ENCODE results near the gene HS3ST5.
"Not testable (repeated sequence)": the region's sequence is repeated elsewhere in the genome, so short reads cannot be mapped to it uniquely, and the experiment has no call there.

The HS3ST5 gene

DNA sequence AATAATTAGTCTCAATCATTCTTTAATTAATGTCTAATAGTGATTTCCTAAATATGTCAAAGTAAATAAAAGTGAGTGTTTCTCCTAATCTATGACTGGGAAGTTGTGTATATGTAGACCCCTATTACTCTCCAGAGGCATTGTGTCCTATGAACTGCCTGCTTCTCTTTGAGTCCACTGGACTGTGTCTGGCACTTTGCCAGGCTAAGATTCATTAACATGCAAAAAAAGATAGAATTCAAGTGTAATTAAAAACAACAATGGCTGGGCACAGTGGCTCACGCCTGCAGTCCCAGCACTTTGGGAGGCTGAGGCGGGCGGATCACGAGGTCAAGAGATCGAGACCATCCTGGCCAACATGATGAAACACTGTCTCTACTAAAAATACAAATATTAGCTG, 298.3 kb downstream of the HS3ST5 start:
- DNase-seq (ENCODE audit: low spot score): not testable (repeated sequence)

GRCh38 chr6:114042267-114043016, 300.4 kb downstream of the HS3ST5 start:
- no peak for DNase-seq (ENCODE audit: low spot score)

DNA sequence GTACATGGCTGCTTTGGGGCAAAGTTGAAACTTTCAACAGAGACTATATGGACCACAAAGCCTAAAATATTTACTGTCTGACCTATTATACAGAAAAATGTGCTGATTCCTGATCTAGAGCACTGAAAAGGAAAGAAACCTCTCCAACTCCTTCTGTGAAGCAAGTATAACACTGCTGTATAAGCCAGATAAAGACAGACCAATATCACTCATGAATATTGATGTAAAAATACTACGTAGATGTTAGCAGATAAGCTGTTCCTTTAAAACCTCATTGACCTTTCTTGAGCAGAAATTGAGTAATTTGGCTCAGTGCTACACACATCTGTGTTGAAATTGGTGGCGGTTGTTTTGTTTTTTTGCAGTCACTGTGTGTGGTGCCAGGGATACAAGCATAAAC, 302.0 kb downstream of the HS3ST5 start:
- no peak for DNase-seq (ENCODE audit: low spot score)

DNA sequence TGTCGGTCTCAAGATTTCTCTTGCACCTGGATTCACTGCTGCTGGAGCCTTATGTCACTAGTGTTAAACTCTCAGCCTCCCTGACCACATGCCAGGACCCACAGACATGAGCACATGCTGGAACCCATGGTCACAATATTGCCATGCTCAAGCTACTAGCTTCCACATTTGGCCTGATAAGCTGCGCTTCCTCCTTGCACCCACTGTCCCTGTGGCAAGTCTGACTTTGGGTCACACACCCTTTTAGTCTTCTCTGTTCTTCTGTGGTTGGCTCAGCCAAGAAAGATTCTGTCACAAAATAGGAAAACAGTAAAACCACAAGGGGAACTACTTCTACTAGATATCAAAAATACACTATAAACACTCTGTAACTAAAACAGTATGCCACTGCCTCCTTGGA, 303.0 kb downstream of the HS3ST5 start:
- DNase-seq (ENCODE audit: low spot score): no peak

DNA sequence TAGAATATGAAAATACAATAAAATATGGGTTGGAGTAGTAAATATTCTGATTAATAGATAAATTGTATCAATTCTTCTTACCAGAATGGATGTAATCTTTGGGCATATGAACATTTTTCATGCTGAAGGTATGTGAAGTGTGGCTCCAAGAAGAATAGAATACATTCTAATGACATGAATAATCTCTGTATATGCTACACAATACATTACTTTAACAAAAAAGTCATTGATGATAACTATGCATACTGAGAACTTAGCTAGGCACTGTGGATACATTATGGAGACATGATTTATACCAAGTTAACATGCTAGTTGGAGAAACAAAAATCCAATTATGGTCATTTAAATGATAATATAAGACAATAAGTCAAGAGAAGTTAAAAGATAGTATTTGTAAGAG, 309.2 kb downstream of the HS3ST5 start:
- no peak for DNase-seq (ENCODE audit: low spot score)

DNA sequence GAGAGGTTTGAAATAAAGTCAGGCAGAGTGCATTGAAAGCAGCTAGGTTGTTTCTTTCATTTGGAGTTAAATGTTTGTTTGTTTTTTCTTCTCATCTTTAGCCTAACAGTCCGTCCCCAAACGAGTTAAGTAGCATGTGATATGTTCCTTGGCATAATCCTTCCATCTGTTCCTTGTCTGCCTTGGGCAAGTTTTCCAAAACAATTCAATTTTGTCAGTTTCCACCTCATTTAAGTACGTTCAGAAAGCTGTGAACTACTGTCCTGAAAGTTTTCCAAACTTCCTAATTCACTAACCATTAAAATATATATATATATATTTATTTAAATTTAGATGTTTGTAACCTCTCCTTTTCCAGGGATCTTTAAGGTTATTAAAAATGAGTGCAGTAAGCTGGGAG, 310.1 kb downstream of the HS3ST5 start:
- no peak for DNase-seq (ENCODE audit: low spot score)

DNA sequence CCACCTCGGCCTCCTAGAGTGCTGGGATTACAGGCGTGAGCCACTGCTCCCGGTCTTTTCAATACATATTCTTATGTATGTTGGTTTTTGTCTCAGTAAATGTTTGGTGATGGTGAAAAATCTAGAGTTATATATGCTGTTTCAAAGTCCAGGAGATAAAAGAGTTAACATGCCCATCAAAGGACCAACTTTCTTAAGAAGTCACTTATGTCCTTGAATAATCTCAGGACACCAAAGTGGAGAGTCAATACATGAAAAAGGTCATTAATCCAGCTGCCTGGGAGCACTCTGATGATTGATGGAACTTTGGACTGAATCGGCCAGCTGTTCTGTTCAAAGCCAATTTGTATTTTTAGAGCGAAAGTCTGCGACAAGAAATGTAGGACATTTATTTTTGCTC, 312.1 kb downstream of the HS3ST5 start:
- DNase-seq (ENCODE audit: low spot score): no peak

GRCh38 chr6:114024746-114025145, 318.1 kb downstream of the HS3ST5 start:
- no peak for DNase-seq (ENCODE audit: low spot score)

GRCh38 chr6:114020196-114020595, 322.6 kb downstream of the HS3ST5 start:
- no peak for DNase-seq (ENCODE audit: low spot score)

DNA sequence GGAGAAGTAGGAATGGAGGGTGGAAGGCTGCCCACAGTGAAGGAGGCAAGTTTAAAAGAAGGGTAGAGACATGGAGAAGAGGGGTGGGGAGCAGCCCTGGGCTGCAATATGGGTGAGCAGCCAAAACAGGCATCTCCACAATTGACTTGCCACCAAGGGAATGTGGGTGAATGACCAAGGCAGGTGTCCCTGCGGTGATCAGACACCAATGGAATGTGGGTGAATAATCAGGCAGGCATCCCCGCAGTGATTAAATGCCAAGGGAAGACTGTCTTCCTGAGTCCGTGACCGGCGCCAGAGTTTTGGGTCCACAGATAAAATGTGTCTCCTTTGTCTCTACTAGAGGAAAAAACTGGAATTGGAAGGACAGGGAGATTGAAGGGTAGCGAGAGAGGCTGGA, 325.7 kb downstream of the HS3ST5 start:
- DNase-seq (ENCODE audit: low spot score): not testable (repeated sequence)

GRCh38 chr6:114014106-114014505, 328.7 kb downstream of the HS3ST5 start:
- DNase-seq (ENCODE audit: low spot score): not testable (repeated sequence)

- not testable (repeated sequence) for DNase-seq (ENCODE audit: low spot score)
Observed at GRCh38 chr6:114011486-114011885, 331.3 kb downstream of the HS3ST5 start.

GRCh38 chr6:114010540-114010939, 332.3 kb downstream of the HS3ST5 start:
- DNase-seq (ENCODE audit: low spot score): no peak

GRCh38 chr6:114009192-114009591, 333.6 kb downstream of the HS3ST5 start:
- DNase-seq (ENCODE audit: low spot score): no peak

DNA sequence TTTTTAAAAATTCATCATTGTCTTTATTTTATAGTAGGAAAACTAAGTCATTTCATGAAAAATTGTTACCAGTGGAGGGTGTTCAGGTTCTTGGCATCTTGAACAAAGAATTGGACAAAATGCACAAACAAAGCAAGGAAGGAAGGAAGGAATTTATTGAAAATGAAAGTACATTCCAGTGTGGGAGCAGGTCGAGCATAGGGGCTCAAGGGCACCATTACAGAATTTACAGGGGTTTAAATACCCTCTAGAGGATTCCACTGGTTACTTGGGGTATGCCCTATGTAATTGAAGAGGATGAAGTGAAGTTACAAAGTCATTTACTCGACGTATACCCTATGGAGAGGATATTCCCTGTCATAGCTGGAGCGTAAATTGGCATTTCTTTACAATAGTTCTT, 334.5 kb downstream of the HS3ST5 start:
- no peak for DNase-seq (ENCODE audit: low spot score)

DNA sequence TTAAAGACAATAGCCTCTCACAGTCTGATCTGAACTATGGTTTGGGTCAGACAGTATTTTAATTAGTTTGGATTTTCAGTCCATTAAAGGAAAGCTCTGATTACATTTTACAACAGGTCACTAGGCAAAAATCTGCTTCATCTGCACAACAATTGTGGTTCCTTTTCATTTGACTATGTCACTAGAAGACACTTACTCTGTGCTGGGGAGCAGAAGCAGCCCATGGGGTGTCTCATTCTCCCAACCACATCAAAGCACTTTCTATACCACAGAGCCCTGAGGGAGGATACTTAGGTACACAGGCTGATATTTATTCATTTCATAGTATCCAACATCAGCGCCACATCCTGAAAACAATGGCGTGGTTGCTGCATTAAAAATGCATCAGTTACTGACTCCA, 335.3 kb downstream of the HS3ST5 start:
- DNase-seq (ENCODE audit: low spot score): no peak
